Measurements from ENCODE around the gene EGFL7.
A peak's percentile ranks its signal among the peaks of the same experiment; 100 is the strongest.
"Not testable (repeated sequence)": the region's sequence is repeated elsewhere in the genome, so short reads cannot be mapped to it uniquely, and the experiment has no call there.

EGFL7 gene

DNA sequence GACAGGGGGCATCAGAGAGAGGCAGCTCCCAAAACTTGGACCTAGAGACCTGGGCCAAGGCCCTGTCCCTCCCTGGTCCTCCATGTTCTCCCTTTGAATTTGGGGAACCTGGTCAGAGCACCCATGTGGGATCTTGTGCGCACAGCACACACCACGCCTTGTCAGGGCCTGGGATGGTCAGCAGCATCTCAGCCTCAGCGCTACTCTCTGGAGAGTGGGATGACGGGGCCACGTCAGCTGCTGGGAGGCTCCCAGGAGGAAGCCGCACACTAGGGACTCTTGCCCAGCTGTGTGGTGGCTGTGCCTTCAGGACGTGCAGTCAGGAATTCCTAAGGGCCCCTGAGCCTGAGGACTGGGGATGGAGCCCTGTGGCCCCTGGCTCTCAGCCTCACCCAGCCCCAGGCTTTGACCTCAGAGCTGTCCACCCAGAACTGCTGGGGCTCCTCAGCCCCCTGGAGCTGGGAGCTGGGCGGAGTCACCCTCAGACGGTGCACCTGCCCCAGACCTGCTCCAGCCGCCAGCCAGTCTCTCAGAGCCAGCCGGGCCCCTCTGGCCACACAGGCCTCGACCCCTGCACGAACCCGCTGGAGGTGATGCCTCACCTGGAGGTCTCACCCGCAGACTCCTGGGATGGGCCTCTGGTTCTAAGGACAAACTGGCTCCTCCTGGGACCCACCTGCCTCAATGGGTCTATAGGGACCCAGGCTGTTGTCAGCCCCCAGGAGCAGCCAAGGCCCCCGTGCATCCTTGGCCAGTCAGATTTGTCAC, 38.3 kb upstream of the EGFL7 start:
- no peak for DNase-seq (ENCODE audit: low read depth in 2 of 2)

DNA sequence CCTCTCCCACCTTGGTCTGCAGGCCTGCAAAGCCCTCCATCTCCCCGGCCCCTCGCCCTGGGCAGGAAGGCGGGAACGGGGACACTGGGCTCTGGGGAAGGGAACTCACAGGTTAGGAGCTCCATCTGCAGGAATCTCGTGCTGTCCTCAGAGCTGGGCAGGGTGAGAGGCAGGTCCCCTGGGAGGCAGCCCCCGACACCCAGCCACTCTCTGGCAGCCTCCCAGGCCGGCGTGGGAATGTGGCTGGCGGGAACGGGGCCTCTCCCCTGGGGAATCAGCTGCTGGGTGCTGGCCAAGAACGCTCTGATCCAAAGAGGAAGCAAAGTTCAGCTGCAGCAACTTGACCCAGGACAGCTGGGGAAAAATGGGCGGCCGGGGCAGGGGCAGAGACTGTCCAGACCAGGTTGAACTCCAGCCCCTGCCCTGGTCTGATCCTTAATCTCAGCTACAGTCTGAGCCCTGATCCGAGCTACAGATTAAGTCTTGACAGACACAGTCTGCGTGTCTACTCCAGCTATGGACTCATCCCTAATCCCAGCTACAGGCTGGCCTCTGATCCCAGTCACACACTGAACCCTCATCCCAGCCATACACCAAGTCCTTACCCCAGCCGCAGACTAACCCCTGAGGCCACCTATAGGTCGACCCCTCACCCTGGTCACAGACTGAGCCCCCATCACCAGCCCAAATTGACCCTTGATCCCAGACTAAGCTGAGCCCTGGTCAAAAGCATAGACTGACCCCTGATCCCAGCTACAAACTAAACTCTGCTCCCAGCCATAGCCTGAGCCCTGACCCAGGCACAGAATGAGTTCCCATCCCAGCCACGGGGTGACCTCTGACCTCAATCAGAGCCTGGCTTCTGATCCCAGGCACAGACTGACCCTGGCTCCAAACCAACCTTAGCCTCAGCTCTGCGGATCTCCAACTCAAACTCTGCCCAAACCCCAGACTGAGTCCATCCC, 37.3 kb upstream of the EGFL7 start:
- DNase-seq (ENCODE audit: low read depth in 2 of 2), result no peak

DNA sequence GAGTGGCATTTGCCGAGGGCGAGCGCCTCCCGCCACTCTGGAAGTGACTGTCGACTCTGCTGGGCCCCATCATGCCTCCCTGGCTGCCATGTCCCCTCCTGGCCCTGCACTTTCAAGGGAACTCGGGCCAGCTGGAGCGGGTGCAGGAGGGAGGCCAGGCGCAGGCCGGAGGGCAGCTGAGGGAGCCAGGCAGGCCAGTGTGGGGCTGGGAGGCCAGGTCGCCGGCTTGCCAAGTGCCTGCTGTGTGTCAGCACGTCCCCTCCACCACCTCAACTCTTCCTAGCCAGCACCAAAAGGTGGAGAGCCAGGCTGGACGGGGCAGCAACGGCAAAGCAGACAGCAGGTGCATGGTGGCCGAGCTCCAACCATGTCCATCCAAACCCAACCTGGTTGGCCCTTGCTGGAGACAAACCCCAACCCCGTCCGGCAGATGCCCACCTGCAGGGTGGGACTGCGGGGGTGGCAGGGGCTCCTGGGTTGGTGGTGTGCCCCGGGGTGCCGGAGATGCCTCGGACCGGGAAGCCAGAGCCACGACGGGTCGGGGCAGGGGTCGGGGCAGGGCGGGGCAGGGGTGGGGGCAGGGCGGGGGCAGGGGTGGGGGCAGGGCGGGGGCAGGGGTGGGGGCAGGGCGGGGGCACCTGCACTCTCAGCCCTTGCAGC, 36.5 kb upstream of the EGFL7 start:
- DNase-seq (ENCODE audit: low read depth in 2 of 2), result no peak

DNA sequence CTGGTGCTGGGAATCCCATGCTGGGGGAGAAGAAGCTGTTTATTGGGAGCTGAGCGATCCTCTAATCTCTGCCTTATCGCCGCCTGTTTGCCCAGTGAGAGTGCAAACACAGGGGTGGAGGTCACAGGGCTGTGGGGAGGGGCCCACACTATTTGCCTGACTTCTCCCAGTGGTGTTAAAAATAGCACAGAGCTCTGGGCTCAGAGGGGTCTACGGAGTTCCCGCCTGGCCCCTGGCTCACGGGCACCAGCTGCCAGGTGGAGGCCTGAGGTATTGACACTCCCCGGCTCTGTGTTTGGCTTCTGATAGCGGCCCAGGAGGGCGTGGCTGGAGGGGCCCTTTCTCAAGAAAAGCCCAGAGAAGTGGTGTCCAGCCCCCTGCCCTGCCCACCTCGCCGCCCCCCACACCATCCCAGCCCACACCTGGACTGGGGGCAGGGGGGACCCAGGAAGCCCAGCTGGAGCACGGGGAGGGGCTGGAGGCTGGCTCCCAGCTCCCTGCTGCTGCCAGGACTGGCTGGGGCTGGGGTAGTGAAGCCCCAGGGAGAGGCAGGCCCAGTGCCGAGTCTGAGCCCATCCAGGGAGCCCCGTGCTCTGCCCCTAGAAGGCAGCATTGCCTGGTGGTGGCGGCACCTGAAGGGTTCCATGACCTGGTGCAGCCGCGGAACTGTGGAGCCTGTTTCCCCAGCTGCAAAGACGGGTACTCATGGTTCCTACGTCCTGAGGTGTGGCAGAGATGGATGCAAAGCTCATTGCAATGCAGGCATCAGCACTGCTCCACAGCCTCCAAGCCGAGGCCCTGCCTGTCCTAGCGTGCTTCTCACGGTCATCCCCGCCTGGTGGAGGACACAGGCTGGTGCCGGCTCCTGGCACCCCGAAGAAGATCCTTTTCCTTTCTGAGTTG, 35.7 kb upstream of the EGFL7 start:
- DNase-seq (ENCODE audit: low read depth in 2 of 2), result no peak

DNA sequence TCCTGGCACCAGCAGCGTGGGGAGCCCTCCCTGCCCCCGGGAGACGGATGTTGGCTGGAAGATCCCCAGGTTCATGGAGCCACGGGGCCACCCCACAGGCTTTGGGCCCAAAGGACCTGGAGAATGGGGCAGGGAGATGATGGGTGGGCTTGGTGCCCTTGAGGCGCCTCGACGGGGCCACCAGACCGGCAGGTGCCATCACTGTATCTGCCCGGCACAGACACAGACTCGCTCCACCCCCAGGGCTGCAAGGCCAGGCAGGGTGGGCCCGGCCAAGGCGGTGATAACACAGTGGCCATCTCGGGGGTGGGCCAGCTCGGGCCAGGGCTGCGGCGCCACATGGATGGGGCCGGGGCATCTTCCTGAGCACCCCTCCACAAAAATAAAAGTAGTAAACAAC, 35.0 kb upstream of the EGFL7 start:
- no peak for DNase-seq (ENCODE audit: low read depth in 2 of 2)

DNA sequence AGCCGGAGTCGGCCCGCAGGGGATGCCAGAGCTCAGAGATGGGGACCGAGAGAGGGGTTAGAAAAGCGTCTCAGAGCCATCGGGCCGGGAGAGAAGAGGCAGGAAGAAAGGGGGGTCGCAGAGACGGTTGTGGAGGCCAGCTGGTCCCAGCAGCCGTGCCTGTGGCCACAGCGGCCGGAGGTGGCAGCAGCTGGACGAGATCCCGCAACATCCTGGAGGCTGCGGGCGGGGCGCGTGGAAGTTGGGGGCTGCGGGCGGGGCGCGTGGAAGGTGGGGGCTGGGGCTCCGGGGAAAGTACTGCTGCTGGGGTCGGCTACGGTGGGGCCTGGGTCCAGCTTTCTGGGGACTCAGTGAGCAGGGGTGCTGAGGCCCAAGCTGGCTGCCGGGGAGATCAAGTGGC, 34.4 kb upstream of the EGFL7 start:
- no peak for DNase-seq (ENCODE audit: low read depth in 2 of 2)

DNA sequence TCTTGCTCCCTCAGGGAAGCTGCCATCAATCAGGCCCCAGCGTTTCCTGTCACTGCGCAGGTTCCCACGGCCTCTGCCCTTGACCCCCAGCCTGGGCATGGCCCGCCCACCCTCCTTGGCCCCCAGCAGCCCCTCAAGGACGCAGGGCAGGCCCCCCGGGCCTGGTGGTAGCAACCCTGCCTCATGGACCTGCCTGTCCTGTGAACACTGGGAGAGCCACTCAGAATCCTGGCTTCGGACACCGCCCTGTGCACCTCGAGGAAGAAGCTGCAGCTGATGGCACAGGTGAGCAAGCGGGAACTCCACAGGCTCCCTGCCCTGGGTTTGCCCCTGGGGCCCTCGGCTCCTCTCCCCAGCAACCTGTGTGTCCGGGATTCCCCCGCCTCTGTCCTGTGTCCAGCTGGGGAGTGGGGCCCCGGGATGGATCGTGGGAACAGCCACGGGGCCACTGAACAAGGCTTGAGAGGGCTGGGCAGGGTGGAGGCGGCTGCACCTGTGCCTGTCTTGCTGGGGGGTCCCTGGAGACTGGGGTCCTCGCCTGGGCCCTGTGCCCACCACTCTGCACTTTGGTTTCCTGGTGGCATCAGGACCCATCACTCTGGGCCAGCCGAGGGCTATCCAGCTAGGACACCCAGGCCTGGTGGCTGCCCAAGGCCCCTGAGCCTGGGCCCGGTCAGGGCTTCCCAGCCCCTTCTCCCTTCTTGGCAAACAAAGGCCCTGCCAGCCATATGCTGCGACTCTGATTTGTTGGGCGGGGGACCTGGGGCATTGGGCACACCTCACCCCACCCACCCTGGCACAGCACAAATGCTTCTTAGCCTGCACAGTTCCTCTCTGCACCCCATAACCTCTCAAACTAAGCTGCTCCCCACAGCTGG, 33.5 kb upstream of the EGFL7 start:
- DNase-seq (ENCODE audit: low read depth in 2 of 2), result no peak

DNA sequence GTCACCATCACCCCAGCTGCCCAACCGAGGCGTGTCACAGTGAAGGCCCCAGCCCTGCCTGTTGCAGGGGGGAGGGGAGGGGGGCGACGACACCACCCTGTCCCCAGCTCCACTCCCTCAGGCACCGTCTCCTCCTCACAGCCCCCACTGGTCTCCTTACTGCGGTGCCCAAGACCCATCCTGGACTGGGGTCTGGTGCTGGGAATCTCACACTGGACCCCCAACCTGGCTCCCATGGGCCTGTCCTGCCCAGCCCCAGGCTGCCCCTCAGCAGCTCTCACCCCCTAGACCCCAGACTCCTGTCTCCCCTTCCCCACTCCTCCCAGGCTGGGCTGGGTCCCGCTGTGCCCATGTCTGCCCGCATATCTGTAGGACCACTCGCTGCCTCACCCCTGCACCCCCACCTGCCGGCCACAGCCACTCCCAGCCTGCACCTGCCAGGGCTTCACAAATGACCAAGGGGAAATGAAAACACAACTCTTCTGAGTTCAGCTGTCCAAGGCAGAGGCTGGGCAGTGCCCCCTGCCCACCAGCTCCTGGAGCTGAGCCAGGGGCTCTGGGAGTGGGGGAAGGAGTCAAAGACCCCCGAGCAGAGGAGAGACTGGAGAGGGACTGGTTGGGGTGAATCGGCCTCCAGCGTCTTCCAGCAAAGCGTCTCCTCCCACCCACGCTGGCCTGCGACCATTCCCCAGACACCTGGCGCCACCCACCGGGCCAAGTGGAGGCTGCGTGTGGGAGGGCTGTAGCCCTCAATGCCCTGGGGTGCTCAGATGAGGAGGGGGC, 32.6 kb upstream of the EGFL7 start:
- DNase-seq (ENCODE audit: low read depth in 2 of 2), result peak in 1 of 2 donors; percentile 46

DNA sequence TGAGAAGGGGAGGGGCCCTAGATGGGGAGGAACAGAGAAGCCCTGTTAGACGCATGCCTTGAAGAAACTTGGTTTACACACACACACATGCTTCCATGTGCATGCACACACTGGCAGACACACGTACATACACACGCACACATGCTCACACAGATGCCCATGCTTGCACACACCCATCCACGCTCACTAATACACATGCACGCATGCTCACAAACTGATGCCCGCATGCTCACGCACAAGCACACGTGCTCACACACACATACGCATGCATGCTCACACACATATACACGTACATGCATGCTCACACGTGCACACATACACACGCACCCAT, 32.1 kb upstream of the EGFL7 start:
- DNase-seq (ENCODE audit: low read depth in 2 of 2), result no peak

DNA sequence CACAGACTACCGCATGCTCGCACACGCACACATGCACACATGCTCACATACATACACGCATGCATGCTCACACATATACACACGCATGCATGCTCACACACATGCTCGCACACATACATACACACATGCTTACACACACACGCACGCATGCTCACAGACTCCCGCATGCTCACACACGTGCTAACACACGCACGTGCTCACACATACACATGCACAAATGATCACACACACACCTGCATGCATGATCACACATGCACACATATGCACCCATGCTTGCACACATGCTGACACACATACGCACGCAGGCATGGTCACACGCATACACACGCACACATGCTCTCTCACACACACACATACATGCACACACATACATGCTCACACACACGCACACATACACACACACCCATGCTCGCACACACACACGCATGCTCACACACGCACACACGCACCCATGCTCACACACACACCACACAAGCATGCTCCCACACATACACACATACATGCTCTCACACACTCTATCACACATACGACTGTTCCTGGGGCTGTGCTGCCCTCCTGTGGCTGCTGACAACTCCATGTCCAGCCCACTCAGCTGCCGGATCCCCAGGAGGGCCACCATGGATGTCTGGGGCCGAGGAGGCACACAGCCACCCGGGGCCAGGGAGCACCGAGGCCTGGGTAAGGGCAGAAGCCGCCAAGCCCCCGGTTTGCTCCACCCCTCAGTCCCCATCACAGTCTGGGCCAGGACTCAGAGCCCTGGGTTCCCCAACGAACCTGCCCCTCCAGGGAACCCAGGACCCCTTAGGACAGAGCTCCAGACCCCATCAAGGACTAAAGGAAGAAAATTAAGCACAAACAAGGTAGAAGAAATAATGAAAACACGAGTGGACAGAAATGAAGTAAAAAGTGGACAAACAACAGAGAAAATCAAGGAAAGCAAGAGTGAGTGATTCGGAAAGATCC, 31.4 kb upstream of the EGFL7 start:
- DNase-seq (ENCODE audit: low read depth in 2 of 2), result peak; percentile 53 to 58

DNA sequence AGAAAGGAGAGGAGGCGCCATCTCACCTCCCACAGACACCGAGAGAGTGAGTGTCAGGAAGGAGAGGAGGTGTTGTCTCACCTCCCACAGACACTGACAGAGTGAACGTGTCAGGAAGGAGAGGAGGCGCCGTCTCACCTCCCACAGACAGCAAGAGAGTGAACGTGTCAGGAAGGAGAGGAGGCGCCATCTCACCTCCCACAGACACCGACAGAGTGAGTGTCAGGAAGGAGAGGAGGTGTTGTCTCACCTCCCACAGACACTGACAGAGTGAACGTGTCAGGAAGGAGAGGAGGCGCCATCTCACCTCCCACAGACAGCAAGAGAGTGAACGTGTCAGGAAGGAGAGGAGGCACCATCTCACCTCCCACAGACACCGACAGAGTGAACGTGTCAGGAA, 30.6 kb upstream of the EGFL7 start:
- DNase-seq (ENCODE audit: low read depth in 2 of 2), result not testable (repeated sequence)

DNA sequence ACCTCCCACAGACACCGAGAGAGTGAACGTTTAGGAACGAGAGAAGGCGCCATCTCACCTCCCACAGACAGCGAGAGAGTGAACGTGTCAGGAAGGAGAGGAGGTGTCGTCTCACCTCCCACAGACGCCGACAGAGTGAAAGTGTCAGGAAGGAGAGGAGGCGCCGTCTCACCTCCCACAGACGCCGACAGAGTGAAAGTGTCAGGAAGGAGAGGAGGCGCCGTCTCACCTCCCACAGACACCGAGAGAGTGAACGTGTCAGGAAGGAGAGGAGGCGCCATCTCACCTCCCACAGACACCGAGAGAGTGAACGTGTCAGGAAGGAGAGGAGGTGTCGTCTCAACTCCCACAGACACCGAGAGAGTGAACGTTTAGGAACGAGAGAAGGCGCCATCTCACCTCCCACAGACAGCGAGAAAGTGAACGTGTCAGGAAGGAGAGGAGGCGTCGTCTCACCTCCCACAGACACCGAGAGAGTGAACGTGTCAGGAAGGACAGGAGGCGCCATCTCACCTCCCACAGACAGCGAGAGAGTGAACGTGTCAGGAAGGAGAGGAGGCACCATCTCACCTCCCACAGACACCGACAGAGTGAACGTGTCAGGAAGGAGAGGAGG, 30.1 kb upstream of the EGFL7 start:
- DNase-seq (ENCODE audit: low read depth in 2 of 2), result not testable (repeated sequence)

DNA sequence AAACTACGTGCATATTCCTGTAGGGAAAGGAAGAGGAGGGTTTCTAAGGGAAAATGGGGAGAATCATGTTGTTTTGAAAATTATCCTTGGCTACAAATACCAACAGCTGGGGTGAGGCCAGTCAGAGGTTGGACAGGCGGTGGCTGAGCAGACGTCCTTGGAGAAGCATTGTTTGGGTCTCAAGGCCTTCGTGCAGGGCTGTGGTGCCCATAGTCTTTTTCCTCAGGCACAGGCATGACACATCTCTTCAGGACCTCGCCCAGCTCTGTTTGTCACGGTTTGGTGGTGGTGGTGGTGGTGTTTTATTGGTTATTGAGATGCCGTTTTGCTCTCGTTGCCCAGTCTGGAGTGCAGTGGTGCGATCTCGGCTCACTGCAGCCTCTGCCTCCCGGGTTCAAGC, 27.8 kb upstream of the EGFL7 start:
- DNase-seq (ENCODE audit: low read depth in 2 of 2), result no peak

DNA sequence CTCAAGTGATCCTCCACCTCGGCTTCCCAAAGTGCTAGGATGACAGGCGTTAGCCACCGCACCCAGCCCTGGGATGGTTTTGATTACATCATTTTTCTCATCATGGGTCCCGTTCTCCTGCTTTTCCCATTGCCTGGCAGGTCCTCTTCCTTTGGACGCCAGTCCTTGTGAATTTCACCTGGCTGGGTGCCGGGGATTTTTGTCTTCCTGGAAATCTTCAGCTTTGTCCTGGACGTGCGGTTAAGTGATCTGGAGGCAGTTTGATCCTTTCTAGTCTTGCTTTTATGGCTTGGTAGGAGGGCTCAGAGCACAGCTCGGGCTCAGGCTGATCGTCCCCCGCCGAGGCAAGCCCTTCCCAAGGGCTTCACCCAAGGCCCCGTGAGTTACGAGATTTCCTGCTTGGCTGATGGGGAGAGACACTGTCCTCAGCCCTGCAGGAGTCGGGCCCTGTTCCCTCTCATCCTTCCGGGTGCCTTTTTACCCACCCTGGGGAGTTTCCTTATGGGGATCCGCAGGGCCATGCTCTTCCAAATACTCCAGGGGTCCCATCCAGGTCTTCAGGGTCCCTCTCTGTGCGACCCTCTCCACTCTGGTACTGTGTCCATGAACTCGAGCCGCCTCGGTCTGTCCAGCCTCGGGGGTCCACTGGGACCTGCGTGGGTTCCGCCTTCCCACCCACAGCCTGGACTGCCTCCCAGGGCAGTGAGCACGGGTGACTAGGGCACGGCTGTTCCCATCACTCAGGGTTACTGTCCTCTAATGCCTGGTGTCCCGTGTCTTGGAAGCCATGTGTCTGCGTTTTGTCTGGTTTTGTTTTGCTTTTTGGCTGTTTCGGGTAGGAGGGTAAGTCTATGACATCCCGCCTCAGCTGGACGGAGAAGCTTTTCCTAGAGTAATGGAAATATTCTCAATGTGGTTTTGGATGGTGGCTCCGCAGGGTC, 22.3 kb upstream of the EGFL7 start:
- DNase-seq (ENCODE audit: low read depth in 2 of 2), result no peak

DNA sequence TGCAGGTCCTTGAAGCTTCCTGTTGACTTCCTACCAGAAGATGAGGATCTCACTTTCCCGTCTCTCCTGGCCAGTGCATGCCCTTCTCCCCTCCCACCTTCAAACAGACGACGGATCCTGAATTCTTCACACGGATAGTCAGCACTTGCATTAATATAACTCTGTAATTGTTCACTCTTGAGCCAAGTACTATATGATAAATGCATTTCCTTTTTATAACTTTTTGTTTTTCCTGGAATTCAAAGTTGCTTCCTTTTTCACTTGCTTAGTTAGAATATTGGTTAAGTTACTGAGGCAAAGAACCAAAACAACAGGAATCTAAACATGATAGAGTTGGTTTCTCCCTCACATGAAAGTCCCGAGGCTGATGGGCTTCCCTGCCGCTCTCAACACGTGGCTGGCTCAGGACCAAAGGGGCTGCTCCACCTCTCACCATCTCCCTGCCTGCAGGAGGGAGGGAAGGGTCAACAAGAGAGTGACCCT, 20.2 kb upstream of the EGFL7 start:
- no peak for DNase-seq (ENCODE audit: low read depth in 2 of 2)

DNA sequence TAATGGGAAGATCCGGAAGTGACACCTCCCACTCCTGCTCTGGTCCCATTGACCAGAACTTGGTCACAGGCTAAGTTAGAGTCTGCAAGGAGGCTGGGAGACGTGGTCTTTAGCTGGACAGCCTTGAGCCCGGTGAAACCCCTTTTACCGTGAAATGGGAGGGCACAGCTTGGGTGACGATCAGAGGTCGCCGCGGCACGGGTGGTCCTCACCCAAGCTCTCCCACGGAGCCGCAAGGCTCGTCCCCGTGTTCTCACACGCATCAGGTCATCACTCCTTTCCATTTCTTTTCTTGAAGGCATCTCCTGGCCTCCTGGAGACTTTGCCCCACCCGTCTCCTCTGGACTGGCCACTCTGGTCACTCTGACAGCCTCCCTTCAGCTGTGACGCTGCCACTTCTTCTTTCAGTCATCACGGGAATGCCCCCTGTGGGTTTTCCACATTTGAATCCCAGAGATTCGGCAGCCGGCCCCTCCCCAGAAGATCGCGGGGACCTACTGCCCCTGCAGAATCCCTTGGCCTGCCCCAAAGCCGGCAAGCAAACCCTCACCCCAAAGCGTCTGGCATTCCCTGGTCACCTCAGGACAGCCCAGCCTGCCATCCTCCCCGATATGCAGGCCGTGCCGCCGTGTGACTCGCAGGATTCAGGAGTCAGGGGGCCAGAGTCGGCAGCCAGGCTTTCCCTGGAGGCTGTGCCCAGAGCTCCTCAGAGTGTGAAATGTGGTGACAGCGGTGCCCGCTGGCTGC, 18.9 kb upstream of the EGFL7 start:
- DNase-seq (ENCODE audit: low read depth in 2 of 2), result no peak
